Testis (tissue), 3 donors: ENCODE measurements around the gene SMYD5. TPM values are rescaled to one million over a fixed set of nuclear protein-coding genes. Genes with fewer than 3 reads are reported as not detected.

Experiments used
- DNase-seq: peaks from one replicate; pipeline ENCODE4 v3.0.0-alpha.2; 2019
- H3K27ac ChIP-seq, 2 donors: fragments of 200-600 bp; sonication (generic); one replicate each; pipeline ENCODE4 v1.5.1; 2019
- H3K27me3 ChIP-seq: fragments of 200-600 bp; sonication (generic); one replicate; pipeline ENCODE4 v1.5.1; 2019
- H3K36me3 ChIP-seq: fragments of 200-600 bp; sonication (generic); one replicate; pipeline ENCODE4 v1.5.1; 2017; ENCODE audit warnings: low read depth; ENCODE audit errors: missing control alignments
- H3K4me1 ChIP-seq: fragments of 200-600 bp; sonication (generic); one replicate; pipeline ENCODE4 v1.5.1; 2019
- H3K4me3 ChIP-seq, 2 donors: fragments of 200-600 bp; sonication (generic); one replicate each; pipeline ENCODE4 v1.5.1; 2017 to 2019
- H3K9me3 ChIP-seq: fragments of 200-600 bp; sonication (generic); one replicate; pipeline ENCODE4 v1.5.1; 2017
- POLR2A ChIP-seq: fragments of 450-650 bp; IDR thresholded peaks from one replicate; pipeline ENCODE4 v1.6.1; 2017; ENCODE audit warnings: antibody characterized with exemption, mild to moderate bottlenecking, moderate library complexity
- WGBS, 2 donors: methylation state at CpG; one replicate each; pipeline ENCODE4 v1.1.5; 2018; 5-methylcytosine and 5-hydroxymethylcytosine counted together
- intact Hi-C: fragments of 100-400 bp; cut with DNase I; formaldehyde crosslinking; loops from one replicate; pipeline ENCODE4 v1.15.1; 2023; ENCODE audit warnings: low total_unique reads
- polyA plus RNA-seq: library from polyadenylated mRNA; stranded (reverse); fragments of 350-450 nt; fragmentation: Illumina TruSeq; extraction: RNeasy Lipid Tissue Mini Kit (QIAGEN cat#74804); gene quantifications from one replicate; pipeline ENCODE4 v1.2.3, GENCODE V29; 2014; ENCODE audit warnings: low read depth, low replicate concordance; ENCODE audit not compliant: insufficient read depth
- total RNA-seq, 2 donors: library from RNA; depleted of rRNA; stranded (reverse); fragments of >200 nt; gene quantifications; one replicate each; pipeline ENCODE4 v1.2.3, GENCODE V29; 2016
- TF ChIP-seq, protein P1 (sequence below), 3 experiments: fragments of 450-650 bp in 2 of 3; fragments of 200-600 bp in 1 of 3; sonication (generic) in 1 of 3; IDR thresholded peaks; one replicate each; pipeline ENCODE4 v1.5.1; 2016 to 2019; ENCODE audit warnings: antibody characterized with exemption in 3 of 3, mild to moderate bottlenecking in 2 of 3, moderate library complexity in 1 of 3

The SMYD5 gene
- total and polyA plus RNA-seq, 3 donors from 2014 or later: 36.4 to 58.2 (median 53.0) TPM

DNA sequence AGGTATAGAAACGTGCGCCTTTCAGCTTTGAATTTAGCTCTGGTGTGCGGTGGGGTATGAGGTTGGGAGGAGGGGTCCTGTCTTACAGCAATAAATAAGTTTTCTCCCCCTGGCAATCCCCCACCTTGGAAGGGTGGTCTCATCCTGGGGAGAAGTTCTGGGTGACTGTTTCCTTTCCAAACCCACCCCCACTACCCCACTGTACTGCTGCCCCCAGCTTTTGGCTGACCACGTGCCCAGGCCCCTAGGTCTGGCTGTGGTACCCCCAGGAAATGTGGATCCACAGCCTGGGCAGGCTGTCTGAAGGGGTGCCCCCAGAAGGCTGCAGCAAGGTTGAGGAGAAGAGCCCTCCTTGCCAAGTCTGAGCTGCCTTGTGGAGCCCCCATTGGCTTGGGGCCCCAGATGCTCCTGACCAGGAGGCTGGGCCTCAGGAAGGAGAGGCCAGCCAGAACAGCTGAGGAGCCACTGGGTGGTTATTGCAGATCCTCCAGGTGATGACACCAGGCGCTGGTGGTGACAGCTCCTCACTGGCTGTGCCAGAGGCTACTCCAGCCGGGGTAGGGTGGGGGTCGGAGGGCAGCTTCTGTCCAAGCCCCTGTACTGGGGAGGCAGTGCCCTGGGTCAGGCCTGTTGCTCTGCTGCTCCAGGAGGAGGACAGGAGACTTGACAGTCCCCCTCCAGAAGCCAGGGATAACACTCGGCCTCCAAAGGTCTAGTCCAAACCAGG lies 44.3 kb downstream of the SMYD5 start:
- no peak overlapping the region for H3K27ac ChIP-seq
- no peak overlapping the region for H3K4me3 ChIP-seq
- no peaks in the 10 kb centered on the region for H3K4me1 ChIP-seq
- no peaks in the 10 kb centered on the region for H3K27me3 ChIP-seq
- WGBS, 2 donors: 86 to 89% methylated on average over 5 to 8 of the region's 8 CpGs
- intact Hi-C loops: no loop called here
- no peaks in the 10 kb centered on the region for H3K9me3 ChIP-seq
- H3K36me3 ChIP-seq: no peaks in the 10 kb centered on the region
- no peak for TF ChIP-seq POLR2A
- TF ChIP-seq, protein P1, sequence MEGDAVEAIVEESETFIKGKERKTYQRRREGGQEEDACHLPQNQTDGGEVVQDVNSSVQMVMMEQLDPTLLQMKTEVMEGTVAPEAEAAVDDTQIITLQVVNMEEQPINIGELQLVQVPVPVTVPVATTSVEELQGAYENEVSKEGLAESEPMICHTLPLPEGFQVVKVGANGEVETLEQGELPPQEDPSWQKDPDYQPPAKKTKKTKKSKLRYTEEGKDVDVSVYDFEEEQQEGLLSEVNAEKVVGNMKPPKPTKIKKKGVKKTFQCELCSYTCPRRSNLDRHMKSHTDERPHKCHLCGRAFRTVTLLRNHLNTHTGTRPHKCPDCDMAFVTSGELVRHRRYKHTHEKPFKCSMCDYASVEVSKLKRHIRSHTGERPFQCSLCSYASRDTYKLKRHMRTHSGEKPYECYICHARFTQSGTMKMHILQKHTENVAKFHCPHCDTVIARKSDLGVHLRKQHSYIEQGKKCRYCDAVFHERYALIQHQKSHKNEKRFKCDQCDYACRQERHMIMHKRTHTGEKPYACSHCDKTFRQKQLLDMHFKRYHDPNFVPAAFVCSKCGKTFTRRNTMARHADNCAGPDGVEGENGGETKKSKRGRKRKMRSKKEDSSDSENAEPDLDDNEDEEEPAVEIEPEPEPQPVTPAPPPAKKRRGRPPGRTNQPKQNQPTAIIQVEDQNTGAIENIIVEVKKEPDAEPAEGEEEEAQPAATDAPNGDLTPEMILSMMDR (IDR thresholded peaks at IDR 0.05): no peak
- DNase-seq: no peak

- Histone ChIP-seq H3K4me3 (no peak overlapping the region), H3K9me3 (no peaks in the 10 kb centered on the region), H3K36me3 (no peaks in the 10 kb centered on the region), H3K4me1 (no peaks in the 10 kb centered on the region), H3K27me3 (no peaks in the 10 kb centered on the region), H3K27ac (no peak overlapping the region)
- TF ChIP-seq POLR2A: no peak
- TF ChIP-seq, protein P1 (IDR thresholded peaks at IDR 0.05): no peak
- WGBS, 2 donors: 81% methylated on average over 9 of the region's 9 CpGs; no CpG with 5 or more reads in 1 of the 2 donors
- intact Hi-C loops: no loop called here
- DNase-seq: no peak
Measured at GRCh38 chr2:73258913-73259215, 44.8 kb downstream of the SMYD5 start.

DNA sequence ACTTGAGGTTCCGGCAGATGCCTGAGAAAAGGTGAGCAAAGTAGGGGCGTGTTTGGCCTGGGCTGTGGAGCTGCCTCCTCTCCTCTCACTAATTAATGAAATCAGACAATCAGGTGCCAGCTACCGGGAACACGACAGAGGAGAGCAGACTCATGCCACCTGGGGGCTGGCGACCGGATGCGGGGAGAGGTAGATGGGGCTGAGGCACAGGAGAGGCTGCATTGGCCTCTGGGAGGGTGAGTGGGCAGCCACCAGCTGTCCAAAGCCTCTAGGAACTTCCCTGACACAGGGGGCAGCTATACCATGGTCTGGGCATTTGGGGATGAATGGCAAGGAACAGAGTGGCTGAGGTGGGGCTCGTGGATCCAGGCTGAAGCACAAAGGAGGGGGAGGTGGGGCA lies 45.2 kb downstream of the SMYD5 start:
- Histone ChIP-seq H3K4me1 (no peaks in the 10 kb centered on the region), H3K36me3 (no peaks in the 10 kb centered on the region), H3K27me3 (no peaks in the 10 kb centered on the region), H3K4me3 (no peak overlapping the region), H3K9me3 (no peaks in the 10 kb centered on the region), H3K27ac (no peak overlapping the region)
- TF ChIP-seq, protein P1 (IDR thresholded peaks at IDR 0.05): no peak
- TF ChIP-seq POLR2A: no peak
- no peak for DNase-seq
- intact Hi-C loops: no loop called here
- 92 to 94% methylated on average over 8 of the region's 8 CpGs for WGBS, 2 donors

DNA sequence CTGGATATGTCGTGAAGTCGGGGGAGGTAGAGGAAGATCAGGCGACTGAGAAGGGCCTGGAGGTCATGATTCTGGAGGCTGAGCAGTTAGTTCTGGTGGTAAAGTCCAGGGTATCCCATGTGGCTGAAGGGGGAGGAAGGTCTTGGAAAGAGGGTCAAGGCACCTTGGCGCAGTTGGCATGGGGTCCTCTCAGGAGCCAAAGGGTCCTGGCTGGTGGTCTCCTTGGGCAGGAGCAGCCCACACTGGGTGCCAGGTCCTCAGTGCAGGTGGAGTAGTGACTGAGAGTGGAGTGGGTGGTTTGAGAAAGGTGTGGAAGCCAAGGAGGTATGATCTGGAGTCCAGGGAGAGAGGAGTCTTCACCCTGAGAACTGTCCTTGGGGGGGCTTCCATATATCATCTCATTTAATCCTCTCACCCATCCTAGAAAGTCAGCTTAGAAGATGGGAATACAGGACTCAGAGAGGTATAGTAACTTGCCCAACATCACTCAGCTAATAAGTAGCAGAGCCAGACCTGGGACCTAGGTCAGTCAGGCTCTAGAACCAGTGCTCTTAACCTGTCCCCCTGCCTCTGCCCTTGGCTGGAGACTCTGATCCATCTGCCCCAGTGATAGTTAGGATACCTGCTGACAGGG lies 45.8 kb downstream of the SMYD5 start:
- no peaks in the 10 kb centered on the region for H3K9me3 ChIP-seq
- no peaks in the 10 kb centered on the region for H3K36me3 ChIP-seq
- H3K4me3 ChIP-seq: no peak overlapping the region
- no peak for TF ChIP-seq POLR2A
- TF ChIP-seq, protein P1 (IDR thresholded peaks at IDR 0.05): no peak
- DNase-seq: no peak
- H3K27me3 ChIP-seq: no peaks in the 10 kb centered on the region
- no peaks in the 10 kb centered on the region for H3K4me1 ChIP-seq
- WGBS, 2 donors: 91 to 93% methylated on average over 4 of the region's 4 CpGs
- intact Hi-C loops: no loop called here
- no peak overlapping the region for H3K27ac ChIP-seq
